DND-41 (cell line): ENCODE measurements around the gene EPN3.

Source experiments
- EZH2 ChIP-seq: IDR thresholded peaks from 3 replicates; pipeline ENCODE4 v1.6.1; 2012; ENCODE audit warnings: borderline replicate concordance, low read depth, mild to moderate bottlenecking, moderate library complexity, low read length, inconsistent platforms; ENCODE audit not compliant: severe bottlenecking
- TF ChIP-seq, protein P1 (sequence below): IDR thresholded peaks from 2 replicates; pipeline ENCODE4 v1.5.1; 2012; ENCODE audit warnings: borderline replicate concordance, low read length, moderate library complexity, mild to moderate bottlenecking; ENCODE audit not compliant: poor library complexity, severe bottlenecking; ENCODE audit errors: extremely low read depth

DNA sequence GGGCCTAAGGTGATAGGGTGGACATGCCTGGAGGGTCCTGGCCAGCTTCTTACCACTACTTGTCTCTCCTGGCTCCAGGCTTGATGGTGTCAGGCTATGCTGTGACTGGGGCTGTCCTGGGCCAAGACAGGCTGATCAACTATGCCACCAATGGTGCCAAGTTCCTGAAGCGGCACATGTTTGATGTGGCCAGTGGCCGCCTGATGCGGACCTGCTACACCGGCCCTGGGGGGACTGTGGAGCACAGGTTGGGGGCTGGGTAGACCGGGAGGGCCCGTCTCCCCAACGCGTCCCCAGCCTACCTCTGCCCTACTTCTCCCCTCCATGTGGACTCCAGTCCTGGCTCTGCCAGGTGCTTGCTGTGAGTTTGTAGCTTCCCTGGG, 18.9 kb downstream of the EPN3 start:
- TF ChIP-seq, protein P1, sequence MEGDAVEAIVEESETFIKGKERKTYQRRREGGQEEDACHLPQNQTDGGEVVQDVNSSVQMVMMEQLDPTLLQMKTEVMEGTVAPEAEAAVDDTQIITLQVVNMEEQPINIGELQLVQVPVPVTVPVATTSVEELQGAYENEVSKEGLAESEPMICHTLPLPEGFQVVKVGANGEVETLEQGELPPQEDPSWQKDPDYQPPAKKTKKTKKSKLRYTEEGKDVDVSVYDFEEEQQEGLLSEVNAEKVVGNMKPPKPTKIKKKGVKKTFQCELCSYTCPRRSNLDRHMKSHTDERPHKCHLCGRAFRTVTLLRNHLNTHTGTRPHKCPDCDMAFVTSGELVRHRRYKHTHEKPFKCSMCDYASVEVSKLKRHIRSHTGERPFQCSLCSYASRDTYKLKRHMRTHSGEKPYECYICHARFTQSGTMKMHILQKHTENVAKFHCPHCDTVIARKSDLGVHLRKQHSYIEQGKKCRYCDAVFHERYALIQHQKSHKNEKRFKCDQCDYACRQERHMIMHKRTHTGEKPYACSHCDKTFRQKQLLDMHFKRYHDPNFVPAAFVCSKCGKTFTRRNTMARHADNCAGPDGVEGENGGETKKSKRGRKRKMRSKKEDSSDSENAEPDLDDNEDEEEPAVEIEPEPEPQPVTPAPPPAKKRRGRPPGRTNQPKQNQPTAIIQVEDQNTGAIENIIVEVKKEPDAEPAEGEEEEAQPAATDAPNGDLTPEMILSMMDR, result no peak
- TF ChIP-seq EZH2, result no peak
